Mesendoderm (in vitro differentiated cells): ENCODE measurements around the gene LETM1.

Source experiments
- DNase-seq: peaks from one replicate; pipeline ENCODE4 v3.0.0; 2013
- H2AK5ac ChIP-seq: 2 replicates; pipeline ENCODE4 v1.6.1; 2013; ENCODE audit warnings: low read length, inconsistent platforms
- H2BK120ac ChIP-seq: 2 replicates; pipeline ENCODE4 v1.6.1; 2013; ENCODE audit warnings: low read depth, mild to moderate bottlenecking, low read length, moderate library complexity, mixed read lengths
- H2BK15ac ChIP-seq: replicated peaks from 2 replicates; pipeline ENCODE4 v1.6.1; 2013; ENCODE audit warnings: low read depth, mild to moderate bottlenecking, moderate library complexity
- H2BK5ac ChIP-seq: 2 replicates; pipeline ENCODE4 v1.6.1; 2013; ENCODE audit warnings: low read length, inconsistent platforms
- H3K18ac ChIP-seq: 2 replicates; pipeline ENCODE4 v1.6.1; 2013; ENCODE audit warnings: mild to moderate bottlenecking, low read length, mixed read lengths
- H3K23ac ChIP-seq: one replicate; pipeline ENCODE4 v1.6.1; 2013; ENCODE audit warnings: low read length
- H3K27ac ChIP-seq: 2 replicates; pipeline ENCODE4 v1.5.1; 2013; ENCODE audit warnings: low read depth, mild to moderate bottlenecking, inconsistent platforms, low read length, moderate library complexity
- H3K27me3 ChIP-seq: 2 replicates; pipeline ENCODE4 v1.6.1; 2013; ENCODE audit warnings: low read length, control low read depth, mild to moderate bottlenecking, inconsistent platforms; ENCODE audit not compliant: insufficient read depth, poor library complexity
- H3K36me3 ChIP-seq: 2 replicates; pipeline ENCODE4 v1.6.1; 2013; ENCODE audit warnings: low read length, inconsistent platforms; ENCODE audit not compliant: control insufficient read depth, insufficient read depth
- H3K4ac ChIP-seq: one replicate; pipeline ENCODE4 v1.6.1; 2013; ENCODE audit warnings: low read depth, mild to moderate bottlenecking, low read length, moderate library complexity
- H3K4me1 ChIP-seq: 2 replicates; pipeline ENCODE4 v1.6.1; 2013; ENCODE audit warnings: low read depth, low read length, inconsistent platforms; ENCODE audit not compliant: control insufficient read depth
- H3K4me2 ChIP-seq: 2 replicates; pipeline ENCODE4 v1.6.1; 2013; ENCODE audit warnings: low read length
- H3K4me3 ChIP-seq: 2 replicates; pipeline ENCODE4 v1.5.1; 2013; ENCODE audit warnings: mild to moderate bottlenecking, low read length
- H3K56ac ChIP-seq: one replicate; pipeline ENCODE4 v1.6.1; 2013; ENCODE audit warnings: low read length
- H3K79me1 ChIP-seq: 2 replicates; pipeline ENCODE4 v1.6.1; 2013; ENCODE audit warnings: low read length, inconsistent platforms
- H3K79me2 ChIP-seq: 2 replicates; pipeline ENCODE4 v1.6.1; 2013; ENCODE audit warnings: mild to moderate bottlenecking, low read length; ENCODE audit not compliant: control insufficient read depth, insufficient read depth
- H3K9ac ChIP-seq: 2 replicates; pipeline ENCODE4 v1.6.1; 2013; ENCODE audit warnings: low read length, inconsistent platforms
- H4K5ac ChIP-seq: one replicate; pipeline ENCODE4 v1.6.1; 2013; ENCODE audit warnings: low read length
- H4K8ac ChIP-seq: one replicate; pipeline ENCODE4 v1.6.1; 2013; ENCODE audit warnings: low read depth, mild to moderate bottlenecking, control low read depth, low read length, moderate library complexity
- WGBS: extraction: QIAGEN DNeasy Blood & Tissue Kit; methylation state at CpG from one replicate; pipeline ENCODE4 v1.1.7; 2013; ENCODE audit warnings: low lambda C conversion rate, missing lambda C conversion rate; ENCODE audit not compliant: insufficient coverage; ENCODE audit errors: extremely low coverage; 5-methylcytosine and 5-hydroxymethylcytosine counted together

Gene LETM1

GRCh38 chr4:1806223-1806564 is 49.8 kb downstream of the LETM1 start:
- Histone ChIP-seq H3K36me3 (peaks cover 5% of the 10 kb centered on the region), H3K23ac (no peak overlapping the region)

DNA sequence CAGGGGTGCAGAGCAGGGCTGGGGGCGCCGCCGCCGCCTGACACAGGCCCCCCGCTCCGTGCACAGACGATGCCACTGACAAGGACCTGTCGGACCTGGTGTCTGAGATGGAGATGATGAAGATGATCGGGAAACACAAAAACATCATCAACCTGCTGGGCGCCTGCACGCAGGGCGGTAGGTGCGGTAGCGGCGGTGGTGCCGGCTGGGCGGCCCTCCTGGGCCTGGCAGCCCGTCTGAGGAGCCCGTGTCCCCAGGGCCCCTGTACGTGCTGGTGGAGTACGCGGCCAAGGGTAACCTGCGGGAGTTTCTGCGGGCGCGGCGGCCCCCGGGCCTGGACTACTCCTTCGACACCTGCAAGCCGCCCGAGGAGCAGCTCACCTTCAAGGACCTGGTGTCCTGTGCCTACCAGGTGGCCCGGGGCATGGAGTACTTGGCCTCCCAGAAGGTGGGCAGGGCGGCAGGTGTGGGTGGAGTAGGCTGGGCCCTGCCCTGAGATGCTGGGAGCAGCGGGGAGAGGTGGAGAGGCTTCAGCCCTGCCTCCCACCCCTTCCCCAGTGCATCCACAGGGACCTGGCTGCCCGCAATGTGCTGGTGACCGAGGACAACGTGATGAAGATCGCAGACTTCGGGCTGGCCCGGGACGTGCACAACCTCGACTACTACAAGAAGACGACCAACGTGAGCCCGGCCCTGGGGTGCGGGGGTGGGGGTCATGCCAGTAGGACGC is 50.3 kb downstream of the LETM1 start:
- H3K27ac ChIP-seq, result no peak overlapping the region
- WGBS, result no CpG with 5 or more reads among the region's 47 CpGs
- H3K4ac ChIP-seq, result no peak overlapping the region
- H3K79me2 ChIP-seq, result no peaks in the 10 kb centered on the region
- H3K4me2 ChIP-seq, result no peak overlapping the region
- no peak overlapping the region for H3K4me3 ChIP-seq
- no peak overlapping the region for H3K9ac ChIP-seq
- no peak overlapping the region for H4K8ac ChIP-seq
- no peak overlapping the region for H3K56ac ChIP-seq
- no peak overlapping the region for H3K18ac ChIP-seq
- no peak overlapping the region for H2BK120ac ChIP-seq
- no peak overlapping the region for H2AK5ac ChIP-seq
- H3K23ac ChIP-seq, result no peak overlapping the region
- no peaks in the 10 kb centered on the region for H3K4me1 ChIP-seq
- H3K79me1 ChIP-seq, result no peaks in the 10 kb centered on the region
- peaks cover 5% of the 10 kb centered on the region for H3K36me3 ChIP-seq
- no peak overlapping the region for H2BK5ac ChIP-seq
- no peak overlapping the region for H2BK15ac ChIP-seq
- no peak overlapping the region for H4K5ac ChIP-seq
- H3K27me3 ChIP-seq, result no peaks in the 10 kb centered on the region
- DNase-seq, result no peak

More at GRCh38 chr4:1806223-1806564, 49.8 kb downstream of the LETM1 start:
- Histone ChIP-seq H4K8ac (no peak overlapping the region), H3K79me2 (no peaks in the 10 kb centered on the region), H3K27ac (no peak overlapping the region), H3K4me3 (no peak overlapping the region), H3K56ac (no peak overlapping the region), H3K27me3 (no peaks in the 10 kb centered on the region), H3K4me2 (no peak overlapping the region), H3K18ac (no peak overlapping the region), H4K5ac (no peak overlapping the region), H2BK5ac (no peak overlapping the region), H2AK5ac (no peak overlapping the region), H2BK120ac (no peak overlapping the region), H3K4me1 (no peaks in the 10 kb centered on the region), H3K9ac (no peak overlapping the region), H3K4ac (no peak overlapping the region), H2BK15ac (no peak overlapping the region), H3K79me1 (no peaks in the 10 kb centered on the region)
- no peak for DNase-seq
- no CpG with 5 or more reads among the region's 11 CpGs for WGBS

DNA sequence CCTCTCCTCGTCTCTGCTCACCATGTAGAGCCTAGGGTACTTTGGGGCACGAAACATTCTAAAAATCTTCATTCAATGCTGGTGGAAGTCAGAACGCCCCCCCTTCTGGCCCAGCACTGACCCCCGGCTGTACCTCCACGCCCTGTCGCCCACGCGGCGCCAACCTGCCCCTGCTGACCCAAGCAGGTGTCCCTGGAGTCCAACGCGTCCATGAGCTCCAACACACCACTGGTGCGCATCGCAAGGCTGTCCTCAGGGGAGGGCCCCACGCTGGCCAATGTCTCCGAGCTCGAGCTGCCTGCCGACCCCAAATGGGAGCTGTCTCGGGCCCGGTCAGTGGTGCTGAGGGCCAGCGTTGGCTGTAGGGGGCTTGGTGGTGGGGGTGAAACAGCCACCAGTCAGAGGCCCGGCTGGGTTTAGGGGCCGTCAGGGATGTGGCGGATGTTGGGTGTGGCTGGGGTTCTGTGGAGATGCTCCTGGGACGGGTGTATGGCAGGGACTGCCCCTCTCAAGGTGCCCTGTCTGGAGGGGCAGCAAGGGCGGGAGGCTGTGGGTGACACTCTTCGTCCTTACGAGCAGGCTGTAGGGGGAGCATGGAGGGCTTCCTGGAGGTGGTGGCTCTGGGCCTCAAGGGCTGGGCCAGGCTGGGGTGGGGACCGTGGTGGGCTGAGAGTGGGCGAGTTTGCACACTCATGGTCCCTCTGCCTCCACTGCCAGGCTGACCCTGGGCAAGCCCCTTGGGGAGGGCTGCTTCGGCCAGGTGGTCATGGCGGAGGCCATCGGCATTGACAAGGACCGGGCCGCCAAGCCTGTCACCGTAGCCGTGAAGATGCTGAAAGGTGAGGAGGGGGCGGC is 51.1 kb downstream of the LETM1 start:
- Histone ChIP-seq H3K27ac (no peak overlapping the region), H3K4ac (no peak overlapping the region)
- DNase-seq, result no peak

DNA sequence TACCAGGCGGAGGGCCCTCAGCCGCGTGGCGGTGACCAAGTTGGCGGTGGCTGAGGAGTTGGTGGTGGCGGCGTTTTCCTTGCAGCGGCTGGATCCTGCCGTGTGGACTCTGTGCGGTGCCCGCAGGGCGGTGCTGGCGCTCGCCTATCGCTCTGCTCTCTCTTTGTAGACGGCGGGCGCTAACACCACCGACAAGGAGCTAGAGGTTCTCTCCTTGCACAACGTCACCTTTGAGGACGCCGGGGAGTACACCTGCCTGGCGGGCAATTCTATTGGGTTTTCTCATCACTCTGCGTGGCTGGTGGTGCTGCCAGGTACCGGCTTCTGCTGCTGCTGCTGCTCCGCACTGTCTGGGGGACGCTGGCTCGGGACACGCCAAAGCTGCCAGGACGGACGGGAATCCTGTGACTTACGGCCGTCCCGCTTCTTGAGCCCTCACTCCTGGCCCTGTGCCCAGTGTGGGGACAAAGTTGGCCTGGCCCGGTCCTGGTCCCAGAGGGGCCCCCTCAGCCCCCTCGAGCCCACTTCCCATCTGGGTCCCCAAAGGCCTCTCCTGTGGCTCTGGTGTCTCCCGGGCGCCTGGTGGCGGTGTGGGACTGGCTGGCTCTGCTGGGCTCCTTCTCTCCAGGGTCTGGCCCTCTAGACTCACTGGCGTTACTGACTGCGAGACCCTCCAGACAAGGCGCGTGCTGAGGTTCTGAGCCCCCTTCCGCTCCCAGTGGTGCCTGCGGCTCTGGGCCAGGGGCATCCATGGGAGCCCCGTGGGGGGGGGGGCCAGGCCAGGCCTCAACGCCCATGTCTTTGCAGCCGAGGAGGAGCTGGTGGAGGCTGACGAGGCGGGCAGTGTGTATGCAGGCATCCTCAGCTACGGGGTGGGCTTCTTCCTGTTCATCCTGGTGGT is 52.2 kb downstream of the LETM1 start:
- Histone ChIP-seq H4K8ac (no peak overlapping the region), H3K4ac (no peak overlapping the region), H2BK15ac (no peak overlapping the region), H3K9ac (no peak overlapping the region), H2BK5ac (no peak overlapping the region), H2BK120ac (no peak overlapping the region), H4K5ac (no peak overlapping the region), H3K4me3 (no peak overlapping the region), H3K56ac (no peak overlapping the region), H3K79me2 (no peaks in the 10 kb centered on the region), H3K27me3 (no peaks in the 10 kb centered on the region), H3K4me1 (no peaks in the 10 kb centered on the region), H3K23ac (no peak overlapping the region), H3K79me1 (no peaks in the 10 kb centered on the region), H3K4me2 (no peak overlapping the region), H2AK5ac (no peak overlapping the region), H3K36me3 (peaks cover 5% of the 10 kb centered on the region), H3K18ac (no peak overlapping the region), H3K27ac (no peak overlapping the region)
- WGBS, result no CpG with 5 or more reads among the region's 51 CpGs
- no peak for DNase-seq

More for the DNA sequence above, 51.1 kb downstream of the LETM1 start:
- Histone ChIP-seq H3K36me3 (peaks cover 5% of the 10 kb centered on the region), H3K4me2 (no peak overlapping the region), H3K4me1 (no peaks in the 10 kb centered on the region), H3K79me2 (no peaks in the 10 kb centered on the region), H4K8ac (no peak overlapping the region), H3K56ac (no peak overlapping the region), H2AK5ac (no peak overlapping the region), H3K18ac (no peak overlapping the region), H4K5ac (no peak overlapping the region), H3K79me1 (no peaks in the 10 kb centered on the region), H2BK5ac (no peak overlapping the region), H3K9ac (no peak overlapping the region), H3K4me3 (no peak overlapping the region), H2BK120ac (no peak overlapping the region), H2BK15ac (no peak overlapping the region), H3K23ac (no peak overlapping the region), H3K27me3 (no peaks in the 10 kb centered on the region)
- no CpG with 5 or more reads among the region's 37 CpGs for WGBS

DNA sequence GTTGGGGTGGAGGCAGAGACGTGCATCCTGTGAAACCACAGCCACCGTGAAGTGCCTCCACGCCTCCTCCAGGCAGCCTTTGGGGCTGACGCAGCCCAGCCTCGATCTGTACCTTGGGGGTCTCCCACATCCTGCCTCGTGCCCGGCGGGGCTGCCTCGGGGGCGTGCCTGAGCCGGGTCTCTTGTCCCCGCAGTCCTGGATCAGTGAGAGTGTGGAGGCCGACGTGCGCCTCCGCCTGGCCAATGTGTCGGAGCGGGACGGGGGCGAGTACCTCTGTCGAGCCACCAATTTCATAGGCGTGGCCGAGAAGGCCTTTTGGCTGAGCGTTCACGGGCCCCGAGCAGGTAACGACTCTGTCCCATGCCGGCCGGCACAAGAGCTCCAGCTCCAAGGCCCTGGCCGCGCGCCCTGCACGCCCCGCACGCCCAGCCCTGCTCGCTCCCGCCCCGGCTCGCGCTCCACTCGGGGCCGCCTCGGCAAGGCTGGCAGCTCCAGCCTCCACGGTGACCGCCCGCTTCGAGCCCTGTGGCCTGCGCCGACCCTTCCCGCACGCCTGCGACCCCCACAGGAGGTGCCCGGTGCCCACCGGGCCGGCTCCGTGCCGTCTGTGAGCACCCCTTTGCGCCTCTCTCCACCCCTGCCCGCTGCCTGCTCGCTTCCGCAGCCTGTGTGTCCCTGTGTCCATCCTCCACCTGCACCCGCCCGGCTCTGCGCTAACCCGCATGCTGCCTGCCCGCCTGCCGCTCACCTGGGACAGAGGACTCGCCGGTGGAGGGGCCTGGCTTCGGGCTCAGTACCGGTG is 53.0 kb downstream of the LETM1 start:
- H2AK5ac ChIP-seq, result no peak overlapping the region
- no peak overlapping the region for H4K5ac ChIP-seq
- H2BK120ac ChIP-seq, result no peak overlapping the region
- no peaks in the 10 kb centered on the region for H3K27me3 ChIP-seq
- DNase-seq, result no peak
- no peaks in the 10 kb centered on the region for H3K79me1 ChIP-seq
- no peak overlapping the region for H3K4me3 ChIP-seq
- no peaks in the 10 kb centered on the region for H3K4me1 ChIP-seq
- H3K4me2 ChIP-seq, result no peak overlapping the region
- peaks cover 5% of the 10 kb centered on the region for H3K36me3 ChIP-seq
- H3K56ac ChIP-seq, result no peak overlapping the region
- H3K4ac ChIP-seq, result no peak overlapping the region
- H3K18ac ChIP-seq, result no peak overlapping the region
- no peak overlapping the region for H2BK15ac ChIP-seq
- H3K27ac ChIP-seq, result no peak overlapping the region
- H4K8ac ChIP-seq, result no peak overlapping the region
- no peak overlapping the region for H3K9ac ChIP-seq
- H2BK5ac ChIP-seq, result no peak overlapping the region
- no peaks in the 10 kb centered on the region for H3K79me2 ChIP-seq
- no CpG with 5 or more reads among the region's 71 CpGs for WGBS
- no peak overlapping the region for H3K23ac ChIP-seq
